Activated T-cell treated with anti-CD3 and anti-CD28 coated beads, Interleukin-2, amount 50 U/mL, for 72 hours (primary cell): ENCODE measurements around the gene P4HTM. TPM values are rescaled to one million over a fixed set of nuclear protein-coding genes. Genes with fewer than 3 reads are reported as not detected.
A peak's percentile ranks its signal among the peaks of the same experiment; 100 is the strongest.

Experiments
- ATAC-seq, 2 donors: fragments of 150-1000 bp; cut with Tn5 transposase; replicated peaks in 1 of 2; 2 replicates each; pipeline ENCODE4 v1.10.0; 2021; ENCODE audit warnings: moderate library complexity in 2 of 2, mild to moderate bottlenecking in 1 of 2
- DNase-seq, 2 donors: peaks; one replicate each; pipeline ENCODE4 v3.0.0; 2021 to 2022; ENCODE audit warnings: mixed read lengths in 1 of 2
- H3K27ac Mint-ChIP-seq: one replicate; pipeline ENCODE4 v1.8.0; 2022; ENCODE audit warnings: mild to moderate bottlenecking, moderate library complexity, mixed read lengths
- H3K27me3 Mint-ChIP-seq: one replicate; pipeline ENCODE4 v1.8.0; 2022; ENCODE audit warnings: low read depth, mixed read lengths
- H3K36me3 Mint-ChIP-seq, 2 donors: one replicate each; pipeline ENCODE4 v1.8.0; 2022; ENCODE audit warnings: mixed read lengths in 2 of 2, mild to moderate bottlenecking in 1 of 2; ENCODE audit not compliant: insufficient read depth in 2 of 2
- H3K4me1 Mint-ChIP-seq: one replicate; pipeline ENCODE4 v1.8.0; 2022; ENCODE audit warnings: low read depth, mixed read lengths
- H3K4me3 Mint-ChIP-seq, 2 donors: one replicate each; pipeline ENCODE4 v1.8.0; 2022; ENCODE audit warnings: mild to moderate bottlenecking in 2 of 2, mixed read lengths in 2 of 2, moderate library complexity in 2 of 2
- H3K9me3 Mint-ChIP-seq, 2 donors: one replicate each; pipeline ENCODE4 v1.8.0; 2022; ENCODE audit warnings: mixed read lengths in 2 of 2
- total RNA-seq, 2 donors: library from RNA; stranded (reverse); gene quantifications; one replicate each; pipeline ENCODE4 v1.2.3, GENCODE V29; 2022

The P4HTM gene, protein sequence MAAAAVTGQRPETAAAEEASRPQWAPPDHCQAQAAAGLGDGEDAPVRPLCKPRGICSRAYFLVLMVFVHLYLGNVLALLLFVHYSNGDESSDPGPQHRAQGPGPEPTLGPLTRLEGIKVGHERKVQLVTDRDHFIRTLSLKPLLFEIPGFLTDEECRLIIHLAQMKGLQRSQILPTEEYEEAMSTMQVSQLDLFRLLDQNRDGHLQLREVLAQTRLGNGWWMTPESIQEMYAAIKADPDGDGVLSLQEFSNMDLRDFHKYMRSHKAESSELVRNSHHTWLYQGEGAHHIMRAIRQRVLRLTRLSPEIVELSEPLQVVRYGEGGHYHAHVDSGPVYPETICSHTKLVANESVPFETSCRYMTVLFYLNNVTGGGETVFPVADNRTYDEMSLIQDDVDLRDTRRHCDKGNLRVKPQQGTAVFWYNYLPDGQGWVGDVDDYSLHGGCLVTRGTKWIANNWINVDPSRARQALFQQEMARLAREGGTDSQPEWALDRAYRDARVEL
- total RNA-seq, result 10 to 100 TPM; 42.0 to 45.7 TPM

DNA sequence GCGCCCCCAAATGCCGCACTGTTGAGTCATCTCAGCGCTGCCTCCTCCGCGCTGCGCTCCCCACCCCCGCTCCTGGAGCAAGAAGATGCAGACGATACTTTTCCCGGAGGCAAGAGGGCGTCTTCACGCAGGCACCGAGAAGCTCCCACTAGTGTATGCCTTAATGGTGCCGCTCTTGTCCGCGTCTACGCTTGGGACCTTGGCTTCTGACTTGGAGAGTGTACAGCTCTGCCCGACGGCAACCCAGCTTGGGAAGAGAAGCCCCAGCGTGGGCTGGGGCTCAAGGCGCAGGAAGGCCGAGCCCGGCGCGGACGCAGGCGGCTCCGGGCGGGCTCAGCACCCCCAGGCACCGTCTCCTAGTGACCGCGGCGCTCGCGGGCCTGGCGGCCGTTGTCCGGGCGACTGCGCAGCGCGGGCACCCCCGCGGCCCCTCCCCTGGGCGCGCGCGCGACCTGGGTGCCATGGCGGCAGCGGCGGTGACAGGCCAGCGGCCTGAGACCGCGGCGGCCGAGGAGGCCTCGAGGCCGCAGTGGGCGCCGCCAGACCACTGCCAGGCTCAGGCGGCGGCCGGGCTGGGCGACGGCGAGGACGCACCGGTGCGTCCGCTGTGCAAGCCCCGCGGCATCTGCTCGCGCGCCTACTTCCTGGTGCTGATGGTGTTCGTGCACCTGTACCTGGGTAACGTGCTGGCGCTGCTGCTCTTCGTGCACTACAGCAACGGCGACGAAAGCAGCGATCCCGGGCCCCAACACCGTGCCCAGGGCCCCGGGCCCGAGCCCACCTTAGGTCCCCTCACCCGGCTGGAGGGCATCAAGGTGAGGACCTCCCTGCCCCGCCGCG is at the start of gene P4HTM:
Gene P4HTM (plus strand): TSS at position 446 of the 840 bp plus-strand sequence. CDS start 16 bp downstream, at position 462.
- H3K27ac Mint-ChIP-seq, result peak within 1 kb of the TSS; percentile 94
- no peaks in the 10 kb centered on the region for H3K9me3 Mint-ChIP-seq
- peak within 1 kb of the TSS; percentile 97 to 98 for H3K4me3 Mint-ChIP-seq
- DNase-seq, result peak; percentile 86 to 89
- peaks cover 0 to 7% of the 10 kb centered on the region in 2 donors for H3K36me3 Mint-ChIP-seq
- peak; percentile 82 to 83 for ATAC-seq
- peaks cover 59% of the 10 kb centered on the region for H3K4me1 Mint-ChIP-seq
- no peaks in the 10 kb centered on the region for H3K27me3 Mint-ChIP-seq

DNA sequence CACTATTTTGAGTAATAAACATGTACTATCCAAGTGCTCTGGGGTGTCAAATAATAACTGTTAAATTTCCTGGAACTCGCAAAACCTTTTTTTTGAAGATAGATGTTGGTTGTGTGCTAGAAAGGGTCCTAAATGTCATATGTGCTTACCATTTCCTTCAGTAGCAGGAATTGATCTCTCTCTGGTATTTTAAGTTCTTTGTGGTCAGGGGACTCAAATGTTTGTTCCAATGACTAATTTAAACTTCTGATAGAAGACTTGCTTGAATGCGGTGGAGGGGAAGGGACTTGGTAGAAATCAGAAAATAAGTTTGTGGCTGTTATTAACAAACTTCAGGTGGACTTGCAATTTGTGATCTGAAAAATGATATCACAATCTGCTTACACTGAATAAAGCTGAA is 44.6 kb upstream of the P4HTM start:
- Mint-ChIP-seq H3K9me3 (no peaks in the 10 kb centered on the region), H3K4me3 (peak overlapping the region in 1 of 2 donors; percentile 65), H3K36me3 (peaks cover 2 to 9% of the 10 kb centered on the region in 2 donors), H3K4me1 (peaks cover 24% of the 10 kb centered on the region), H3K27ac (peak overlapping the region; percentile 94), H3K27me3 (no peaks in the 10 kb centered on the region)
- DNase-seq (no peak), ATAC-seq (peak in 1 of 2 donors; percentile 38)

DNA sequence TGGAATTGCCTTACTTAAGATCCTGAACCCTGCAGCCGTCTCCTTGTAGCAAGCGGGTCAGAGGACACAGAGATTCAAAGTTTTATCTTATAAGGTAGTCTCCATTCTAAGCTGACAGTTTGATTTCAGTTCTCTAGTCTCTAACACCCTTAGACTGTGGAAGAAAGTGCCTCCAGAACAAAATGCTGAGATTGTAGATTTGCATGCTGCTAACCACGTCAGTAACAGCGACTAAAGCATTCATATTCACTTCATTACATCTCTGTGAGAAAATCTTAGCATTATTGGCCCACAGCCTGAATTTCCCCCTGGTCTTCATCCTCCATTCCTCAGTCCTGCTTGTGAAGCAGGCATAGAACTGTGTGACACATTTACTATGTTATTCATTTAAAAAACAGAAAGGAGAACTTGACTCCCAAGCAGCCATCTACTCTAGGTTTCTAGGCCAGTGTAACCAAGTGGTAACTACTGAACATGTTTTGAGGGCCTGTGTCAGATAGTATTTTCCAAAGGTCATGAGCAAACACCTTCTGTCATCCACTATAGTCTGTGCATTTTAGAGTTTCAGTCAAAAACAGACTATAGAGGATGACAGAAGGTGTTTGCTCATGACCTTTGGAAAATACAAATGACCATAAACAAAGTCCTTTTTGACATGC is 44.0 kb upstream of the P4HTM start:
- Mint-ChIP-seq H3K4me1 (peaks cover 24% of the 10 kb centered on the region), H3K36me3 (peaks cover 2 to 9% of the 10 kb centered on the region in 2 donors), H3K27me3 (no peaks in the 10 kb centered on the region), H3K4me3 (peak overlapping the region in 1 of 2 donors; percentile 65), H3K9me3 (no peaks in the 10 kb centered on the region), H3K27ac (peak overlapping the region; percentile 94)
- DNase-seq (no peak), ATAC-seq (peak in 1 of 2 donors; percentile 57)

DNA sequence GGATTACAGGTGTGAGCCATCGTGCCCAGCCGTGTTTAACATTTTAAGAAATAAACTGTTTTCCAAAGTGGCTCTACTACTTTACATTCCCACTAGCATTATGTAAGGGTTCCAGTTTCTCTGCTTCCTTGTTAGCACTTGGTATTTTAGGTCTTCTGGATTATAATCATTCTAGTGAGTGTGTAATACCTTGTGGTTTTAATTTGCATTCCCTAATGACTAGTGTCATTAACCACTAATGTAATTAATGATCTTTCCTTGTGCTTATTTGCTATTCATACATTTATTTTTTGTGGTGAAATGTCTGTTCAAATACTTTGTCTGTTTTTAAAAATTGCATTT is 40.7 kb upstream of the P4HTM start:
- no peak overlapping the region for H3K4me3 Mint-ChIP-seq
- no peaks in the 10 kb centered on the region for H3K27me3 Mint-ChIP-seq
- H3K4me1 Mint-ChIP-seq, result peaks cover 20% of the 10 kb centered on the region

DNA sequence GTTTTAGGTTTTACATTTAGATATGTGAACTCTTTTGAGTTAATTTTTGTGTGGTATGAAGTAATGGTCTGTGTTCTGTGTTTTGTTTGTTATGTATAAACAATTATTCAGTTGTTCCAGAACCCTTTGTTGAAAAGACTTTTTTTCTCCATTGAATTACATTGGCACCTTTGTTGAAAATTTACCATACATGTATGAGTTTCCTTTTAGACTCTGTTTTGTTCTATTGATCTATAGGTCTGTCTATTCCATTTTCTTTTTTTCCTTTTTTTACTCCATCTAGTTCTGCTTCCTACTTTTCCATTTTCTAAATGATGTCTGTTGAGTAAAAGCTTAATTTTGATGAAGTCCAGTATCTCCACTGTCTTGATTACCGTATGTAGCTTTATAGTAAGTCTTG is 40.0 kb upstream of the P4HTM start:
- H3K27me3 Mint-ChIP-seq, result no peaks in the 10 kb centered on the region
- H3K27ac Mint-ChIP-seq, result peak overlapping the region; percentile 44
- DNase-seq (no peak), ATAC-seq (no peak)
- H3K4me1 Mint-ChIP-seq, result peaks cover 13% of the 10 kb centered on the region
- no peak overlapping the region for H3K4me3 Mint-ChIP-seq
- H3K36me3 Mint-ChIP-seq, result peaks cover 7 to 11% of the 10 kb centered on the region in 2 donors
- H3K9me3 Mint-ChIP-seq, result no peaks in the 10 kb centered on the region

More for the DNA sequence above, 40.7 kb upstream of the P4HTM start:
- peaks cover 5 to 16% of the 10 kb centered on the region in 2 donors for H3K36me3 Mint-ChIP-seq
- H3K27ac Mint-ChIP-seq, result peak overlapping the region; percentile 59
- DNase-seq (no peak), ATAC-seq (no peak)
- H3K9me3 Mint-ChIP-seq, result no peaks in the 10 kb centered on the region

DNA sequence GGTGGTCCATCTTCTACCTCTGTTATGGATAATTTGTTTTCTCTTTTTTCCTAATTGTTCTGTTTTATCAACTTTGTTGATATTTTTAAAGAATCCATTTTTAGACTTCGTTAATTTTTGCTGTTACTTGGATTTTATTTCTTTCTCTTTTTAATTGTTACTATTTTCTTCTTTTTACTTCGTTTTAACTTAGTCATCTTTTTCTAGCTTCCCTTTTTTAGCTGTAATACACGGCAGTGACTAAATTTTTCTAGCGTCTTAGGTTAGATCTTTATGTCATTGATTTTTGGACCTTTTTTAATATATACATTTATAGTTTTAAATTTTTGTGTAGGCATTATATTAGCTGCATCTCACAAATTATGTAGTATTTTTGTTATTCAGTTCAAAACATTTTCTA is 38.3 kb upstream of the P4HTM start:
- Mint-ChIP-seq H3K4me1 (peaks cover 6% of the 10 kb centered on the region), H3K27me3 (no peaks in the 10 kb centered on the region), H3K4me3 (no peak overlapping the region), H3K36me3 (peaks cover 5 to 13% of the 10 kb centered on the region in 2 donors), H3K27ac (no peak overlapping the region), H3K9me3 (no peaks in the 10 kb centered on the region)
- DNase-seq, result no peak
- ATAC-seq, result no peak

DNA sequence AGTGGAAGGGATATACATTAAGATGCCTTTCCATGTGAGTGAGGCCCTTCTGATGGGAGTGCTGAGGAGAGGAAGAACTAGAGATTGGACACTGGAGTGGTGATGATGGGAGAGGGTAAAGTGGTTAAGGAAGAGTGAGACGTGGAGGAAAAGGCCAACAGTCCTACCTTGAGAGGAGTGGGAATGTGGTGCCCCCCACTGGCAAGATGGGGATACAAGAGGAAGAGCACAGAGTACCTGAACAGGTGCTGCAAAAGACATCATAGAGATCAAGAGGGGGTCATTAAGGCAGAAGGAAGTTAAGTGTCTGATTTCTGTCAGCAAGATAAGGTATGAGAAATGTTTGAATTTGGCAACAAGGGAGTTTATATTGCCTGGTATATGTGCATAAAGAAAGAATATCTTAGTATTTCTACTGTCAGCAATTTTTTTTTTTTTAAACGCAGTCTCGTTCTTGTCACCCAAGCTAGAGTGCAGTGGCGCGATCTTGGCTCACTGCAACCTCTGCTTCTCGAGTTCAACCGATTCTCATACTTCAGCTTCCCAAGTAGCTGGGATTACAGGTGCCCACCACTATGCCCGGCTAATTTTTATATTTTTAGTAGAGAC is 37.4 kb upstream of the P4HTM start:
- peak; percentile 47 to 49 for ATAC-seq
- peak overlapping the region; percentile 1 for H3K27ac Mint-ChIP-seq

DNA sequence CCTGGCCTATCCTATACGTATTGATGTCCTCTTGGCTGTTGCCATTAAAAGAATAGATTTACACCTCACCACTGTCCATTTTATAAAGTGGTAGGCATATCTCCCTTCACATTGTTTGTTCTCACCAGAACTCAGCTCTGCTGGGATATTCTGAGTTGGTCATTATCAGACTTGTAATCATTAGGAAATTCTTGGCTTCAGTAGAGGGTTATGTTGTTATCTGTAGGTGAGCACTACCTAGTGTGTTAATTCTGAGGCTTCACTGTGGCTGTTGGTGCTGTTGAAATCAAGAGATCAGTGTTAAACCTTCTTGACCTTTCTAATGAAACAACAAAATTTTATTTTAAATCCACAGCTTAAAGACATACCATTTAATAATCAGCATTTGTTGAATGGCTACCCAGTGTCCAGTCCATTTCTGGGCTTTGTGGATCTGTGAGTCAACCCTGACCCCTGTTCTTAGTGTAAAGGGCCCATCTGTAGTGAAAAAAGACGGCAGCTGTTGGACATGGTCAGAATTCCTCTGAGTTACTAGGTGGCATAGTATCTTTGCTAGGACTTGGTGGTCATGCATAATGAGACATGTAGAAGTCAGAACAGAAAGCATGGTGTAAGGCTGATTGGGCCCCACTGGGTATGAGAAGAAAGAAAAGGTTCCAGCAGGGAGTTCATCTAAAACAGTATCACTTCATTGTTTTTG is 32.9 kb upstream of the P4HTM start:
- no peaks in the 10 kb centered on the region for H3K9me3 Mint-ChIP-seq
- no peaks in the 10 kb centered on the region for H3K27me3 Mint-ChIP-seq
- no peak overlapping the region for H3K27ac Mint-ChIP-seq
- ATAC-seq (no peak), DNase-seq (no peak)
- H3K4me3 Mint-ChIP-seq, result no peak overlapping the region
- peaks cover 5% of the 10 kb centered on the region for H3K4me1 Mint-ChIP-seq
- H3K36me3 Mint-ChIP-seq, result peaks cover 7 to 18% of the 10 kb centered on the region in 2 donors

More for the DNA sequence above, 37.4 kb upstream of the P4HTM start:
- H3K36me3 Mint-ChIP-seq, result peaks cover 7 to 19% of the 10 kb centered on the region in 2 donors
- peaks cover 6% of the 10 kb centered on the region for H3K4me1 Mint-ChIP-seq
- no peak overlapping the region for H3K4me3 Mint-ChIP-seq
- peak; percentile 44 to 54 for DNase-seq
- H3K9me3 Mint-ChIP-seq, result no peaks in the 10 kb centered on the region
- H3K27me3 Mint-ChIP-seq, result no peaks in the 10 kb centered on the region

DNA sequence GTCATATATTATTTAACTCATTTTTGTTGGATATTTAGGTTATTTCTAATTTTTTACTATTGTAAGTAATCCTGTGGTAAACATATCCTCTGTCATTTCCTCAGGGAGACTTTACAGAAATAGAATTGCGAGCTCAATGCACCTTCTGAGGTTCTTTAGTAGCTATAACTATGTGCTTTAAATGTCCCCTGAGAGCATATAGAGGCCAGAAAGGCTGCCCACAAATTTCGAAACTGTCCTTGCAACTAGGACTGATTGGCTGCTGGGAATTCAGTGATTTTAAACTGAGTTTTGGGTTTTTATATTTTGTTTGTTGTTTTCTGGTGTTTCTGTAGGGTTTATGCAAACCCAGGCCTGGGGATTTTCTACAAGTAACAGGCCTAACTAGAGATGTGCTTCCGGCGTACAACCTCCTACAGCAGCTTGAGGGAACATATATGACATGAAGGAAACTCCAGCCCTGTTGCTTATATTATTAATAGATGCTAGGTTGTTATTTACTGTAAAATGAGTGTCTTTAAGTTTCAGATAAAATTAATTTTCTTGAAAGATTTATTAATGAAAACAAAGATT is 29.1 kb upstream of the P4HTM start:
- DNase-seq, result no peak
- peaks cover 2 to 22% of the 10 kb centered on the region in 2 donors for H3K36me3 Mint-ChIP-seq
- H3K4me3 Mint-ChIP-seq, result no peak overlapping the region
- H3K27ac Mint-ChIP-seq, result no peak overlapping the region
- H3K4me1 Mint-ChIP-seq, result peaks cover 5% of the 10 kb centered on the region
- ATAC-seq, result no peak
- H3K9me3 Mint-ChIP-seq, result no peaks in the 10 kb centered on the region
- H3K27me3 Mint-ChIP-seq, result no peaks in the 10 kb centered on the region

DNA sequence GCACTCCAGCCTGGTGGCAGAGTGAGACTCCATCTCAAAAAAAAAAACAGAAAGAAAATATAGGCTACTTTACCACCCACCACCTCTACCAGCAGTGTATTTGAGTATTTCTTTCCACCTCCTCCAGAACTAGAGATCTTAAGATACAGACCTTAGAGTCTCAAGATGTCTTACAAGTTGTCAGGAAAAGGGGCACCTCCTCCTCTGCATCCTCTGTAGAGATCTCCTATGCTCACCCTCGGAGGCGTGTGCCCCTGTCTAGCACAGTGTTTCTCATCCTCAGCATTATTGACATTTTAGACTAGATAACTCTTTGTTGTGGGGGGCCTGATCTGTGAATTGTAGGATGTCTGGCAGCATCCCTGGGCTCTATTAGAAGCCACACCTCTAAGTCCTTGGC is 27.7 kb upstream of the P4HTM start:
- Mint-ChIP-seq H3K27ac (no peak overlapping the region), H3K9me3 (no peaks in the 10 kb centered on the region), H3K4me1 (peaks cover 15% of the 10 kb centered on the region), H3K36me3 (peaks cover 1 to 21% of the 10 kb centered on the region in 2 donors), H3K4me3 (no peak overlapping the region), H3K27me3 (no peaks in the 10 kb centered on the region)
- ATAC-seq (no peak), DNase-seq (no peak)

DNA sequence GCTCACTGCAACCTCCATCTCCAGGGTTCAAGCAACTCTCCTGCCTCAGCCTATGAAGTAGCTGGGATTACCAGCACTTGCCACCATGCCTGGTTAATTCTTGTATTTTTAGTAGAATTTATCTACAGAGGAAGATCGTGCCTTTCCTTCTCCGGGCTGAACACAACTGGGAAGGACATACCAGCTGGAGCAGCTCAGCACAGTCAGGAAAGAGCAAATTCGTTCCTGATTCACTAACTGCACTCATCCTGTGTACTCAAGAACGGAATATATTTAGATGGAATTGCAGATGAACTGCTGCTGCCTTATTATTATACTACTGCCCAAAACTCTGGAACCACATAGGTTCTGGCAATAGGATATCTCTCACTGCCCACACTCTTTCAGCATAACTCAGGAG is 27.1 kb upstream of the P4HTM start:
- no peak for ATAC-seq
- Mint-ChIP-seq H3K27ac (peak overlapping the region; percentile 56), H3K4me3 (no peak overlapping the region)

DNA sequence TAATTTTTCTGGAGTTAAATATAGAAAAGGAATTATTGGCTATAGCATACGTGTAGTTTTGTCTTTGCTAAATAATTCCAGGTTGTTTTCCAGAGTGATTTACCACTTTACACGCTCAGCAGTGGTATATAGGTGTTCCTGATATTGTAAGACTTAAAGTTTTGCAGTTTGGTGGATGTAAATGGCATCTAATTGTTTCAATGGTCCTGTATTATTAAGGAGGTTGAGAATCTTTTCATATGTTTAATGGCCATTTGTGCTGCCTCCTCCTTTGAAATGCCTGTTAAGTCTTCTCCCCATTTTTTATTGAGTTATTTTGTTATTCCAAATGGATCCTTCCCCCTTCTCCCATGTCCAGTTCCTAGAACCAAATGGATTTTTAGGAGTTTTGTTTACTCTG is 26.4 kb upstream of the P4HTM start:
- DNase-seq (no peak), ATAC-seq (no peak)
- no peaks in the 10 kb centered on the region for H3K9me3 Mint-ChIP-seq
- peak overlapping the region; percentile 50 for H3K27ac Mint-ChIP-seq
- H3K27me3 Mint-ChIP-seq, result no peaks in the 10 kb centered on the region
- H3K36me3 Mint-ChIP-seq, result peaks cover 0 to 18% of the 10 kb centered on the region in 2 donors
- peaks cover 15% of the 10 kb centered on the region for H3K4me1 Mint-ChIP-seq
- H3K4me3 Mint-ChIP-seq, result no peak overlapping the region

More for the DNA sequence above, 27.1 kb upstream of the P4HTM start:
- H3K4me1 Mint-ChIP-seq, result peaks cover 15% of the 10 kb centered on the region
- no peaks in the 10 kb centered on the region for H3K9me3 Mint-ChIP-seq
- peaks cover 0 to 18% of the 10 kb centered on the region in 2 donors for H3K36me3 Mint-ChIP-seq
- no peaks in the 10 kb centered on the region for H3K27me3 Mint-ChIP-seq
- no peak for DNase-seq
